Activated CD8-positive, alpha-beta memory T cell treated with anti-CD3 and anti-CD28 coated beads, Interleukin-2, amount 50 U/mL, for 4 hours (primary cell): ENCODE measurements around the gene ITIH5.

Experiments used
- DNase-seq: peaks from one replicate; pipeline ENCODE4 v3.0.0-alpha.2; 2020

The ITIH5 gene

DNA sequence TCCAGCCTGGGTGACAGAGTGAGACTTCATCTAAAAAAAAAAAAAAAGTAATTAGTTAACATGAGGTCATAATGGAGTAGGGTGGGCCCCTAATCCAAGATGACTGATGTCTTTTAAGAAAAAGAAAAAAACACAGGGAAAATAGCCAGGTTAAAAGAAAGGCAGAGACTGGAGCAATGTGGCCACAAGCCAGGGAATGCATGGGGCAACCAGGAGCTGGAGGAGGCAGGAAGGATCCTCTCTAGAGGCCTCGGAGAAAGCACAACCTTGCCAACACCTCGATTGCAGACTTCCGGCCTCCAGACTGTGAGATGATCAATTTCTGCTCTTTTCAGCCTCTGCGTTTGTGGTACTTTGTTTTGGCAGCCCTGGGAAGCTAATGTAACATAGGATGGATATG lies 121.5 kb downstream of the ITIH5 start:
- DNase-seq: no peak

DNA sequence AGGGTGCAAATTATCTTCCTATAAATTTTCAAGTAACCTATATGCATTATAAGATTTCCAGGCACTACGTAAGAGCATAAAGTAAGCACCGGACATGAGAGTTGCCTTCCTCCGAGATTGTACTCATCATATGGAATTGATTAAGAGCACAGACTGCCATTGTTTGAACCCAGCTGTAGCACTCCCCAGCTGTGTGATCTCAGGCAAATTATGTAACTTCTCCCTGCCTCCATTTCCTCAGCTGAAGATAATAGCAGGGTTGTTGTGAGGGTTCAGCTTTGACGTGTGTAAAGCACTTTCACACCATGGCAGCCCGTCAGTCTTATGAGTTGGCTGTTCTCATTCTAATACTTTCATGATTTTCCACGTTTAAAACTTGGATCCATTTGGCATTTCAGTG lies 122.6 kb downstream of the ITIH5 start:
- DNase-seq: no peak

DNA sequence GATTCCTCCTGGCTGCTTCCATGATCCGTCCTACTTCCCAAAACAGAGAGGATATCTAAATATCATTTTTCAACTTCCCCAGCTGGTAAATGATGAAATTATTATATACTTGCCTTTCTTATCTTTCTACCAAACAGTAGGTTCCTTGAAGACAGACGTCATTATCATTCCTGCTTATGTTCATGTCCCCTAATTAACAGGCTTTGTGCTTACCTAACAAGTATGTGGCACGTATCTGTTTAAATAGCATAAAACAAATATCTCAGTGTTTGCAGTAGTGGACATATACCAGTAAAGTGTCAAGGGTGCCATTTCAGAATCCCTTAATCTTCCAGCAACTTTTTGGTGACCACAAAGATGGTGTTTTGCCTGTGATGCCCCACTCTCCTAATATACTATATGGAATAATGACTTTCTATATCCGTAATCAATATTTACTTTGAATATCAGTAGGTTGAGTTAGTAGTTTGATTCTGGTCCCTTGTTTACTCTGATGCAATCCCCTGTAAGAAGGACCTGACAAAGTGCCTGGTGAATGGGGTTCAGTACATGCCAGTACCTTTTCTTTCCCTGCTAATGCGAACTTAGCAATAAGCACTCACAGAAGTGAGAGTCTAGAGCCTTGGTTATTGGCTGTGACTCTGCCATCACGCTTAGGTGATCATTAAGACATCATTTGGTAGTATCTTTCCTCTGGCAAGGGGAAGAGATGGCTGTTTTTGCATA lies 124.4 kb downstream of the ITIH5 start:
- no peak for DNase-seq

DNA sequence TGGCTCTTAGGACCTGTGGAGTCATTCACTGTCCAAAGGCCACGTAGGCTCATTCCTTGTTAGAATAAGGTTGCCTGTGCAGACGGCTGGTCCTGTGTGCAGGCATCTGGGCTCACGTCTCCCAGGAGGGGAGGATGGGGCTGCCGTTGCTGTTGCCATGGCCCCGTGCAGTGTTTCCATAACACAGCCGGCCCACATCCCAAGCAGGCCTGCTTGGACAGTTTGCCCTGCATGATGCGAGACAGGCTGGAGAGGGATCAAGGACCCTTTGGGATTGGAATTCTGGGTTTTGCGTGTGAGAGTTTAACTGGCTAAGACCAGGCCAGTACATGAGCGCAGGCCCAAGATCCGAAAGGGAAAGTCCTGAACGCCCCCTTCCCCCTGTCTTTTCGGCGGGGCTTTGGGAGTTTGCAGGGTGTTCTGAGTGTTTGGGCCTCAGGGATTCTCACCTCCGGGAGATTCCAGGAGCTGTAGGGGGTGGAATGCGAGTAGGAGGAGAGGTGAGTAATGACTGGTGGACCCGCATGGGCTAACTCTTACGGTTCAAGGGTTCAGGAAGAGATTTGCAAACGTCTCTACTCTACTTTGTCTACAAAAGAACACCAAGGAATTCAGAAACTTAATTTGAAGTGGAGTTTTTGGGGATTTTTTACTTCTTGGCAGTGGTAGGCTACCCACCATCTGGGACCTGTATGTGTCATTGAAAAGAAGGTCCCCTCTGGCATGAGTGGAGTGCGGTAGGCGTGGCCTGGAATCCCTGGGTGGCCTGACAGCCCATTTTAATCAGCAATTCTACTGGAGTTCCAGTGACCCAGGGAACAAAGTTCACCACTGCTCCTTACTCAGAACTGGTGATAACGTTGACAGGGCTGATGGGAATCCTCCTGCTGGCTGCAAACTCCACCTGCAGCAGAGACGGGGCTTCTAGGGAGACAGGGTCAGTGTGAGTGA lies 125.4 kb downstream of the ITIH5 start:
- no peak for DNase-seq

DNA sequence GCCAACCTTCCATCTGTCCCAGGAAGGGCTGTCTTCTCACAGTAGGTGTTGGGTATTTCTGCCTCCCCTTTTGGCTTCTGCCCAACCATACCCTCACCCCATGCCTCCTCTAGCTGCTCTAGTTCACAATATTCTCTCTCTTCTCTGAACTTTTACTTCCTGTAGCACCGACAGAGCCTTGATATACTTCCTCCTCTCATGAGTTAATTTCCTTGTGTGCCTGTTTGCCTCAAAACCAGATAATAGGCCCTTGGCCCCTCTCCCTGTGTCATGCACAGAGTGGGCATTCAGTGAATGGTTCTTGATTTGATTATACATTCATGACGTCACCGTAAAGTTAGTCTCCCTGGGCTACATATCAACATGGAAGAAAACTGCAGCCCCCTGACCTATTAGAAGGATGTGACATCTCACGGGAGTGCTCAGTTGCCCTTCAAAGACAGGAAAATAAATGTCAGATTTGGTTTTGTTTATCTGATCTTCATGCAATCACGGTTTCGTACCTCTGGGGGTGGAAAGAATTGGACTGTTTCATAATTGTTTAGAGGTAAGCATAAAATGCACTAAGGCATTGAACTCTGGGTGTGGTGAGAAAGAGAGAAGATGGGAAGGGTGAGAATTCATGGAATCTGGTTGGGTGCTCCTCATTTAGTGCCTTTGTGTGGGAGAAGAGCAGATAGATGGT lies 127.7 kb downstream of the ITIH5 start:
- DNase-seq: no peak

DNA sequence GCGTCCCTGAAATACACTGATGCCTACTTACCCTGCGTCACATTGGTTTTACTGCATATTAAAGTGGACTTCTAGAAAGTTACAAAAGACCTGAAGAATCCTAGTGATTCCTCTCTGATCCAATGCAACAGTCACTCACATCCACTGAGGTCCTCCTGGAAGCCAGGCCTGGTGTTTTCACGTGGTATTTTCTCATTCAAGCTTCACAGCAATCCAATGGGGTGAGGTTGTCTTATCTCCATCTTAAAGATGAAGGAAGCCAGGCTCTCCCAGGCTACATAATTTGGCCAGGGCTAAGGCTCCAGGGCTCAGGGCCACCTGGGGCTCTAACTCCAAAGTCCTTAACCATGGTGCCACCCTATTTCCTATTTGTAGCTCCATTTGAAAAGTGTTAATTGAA lies 129.6 kb downstream of the ITIH5 start:
- DNase-seq: no peak

DNA sequence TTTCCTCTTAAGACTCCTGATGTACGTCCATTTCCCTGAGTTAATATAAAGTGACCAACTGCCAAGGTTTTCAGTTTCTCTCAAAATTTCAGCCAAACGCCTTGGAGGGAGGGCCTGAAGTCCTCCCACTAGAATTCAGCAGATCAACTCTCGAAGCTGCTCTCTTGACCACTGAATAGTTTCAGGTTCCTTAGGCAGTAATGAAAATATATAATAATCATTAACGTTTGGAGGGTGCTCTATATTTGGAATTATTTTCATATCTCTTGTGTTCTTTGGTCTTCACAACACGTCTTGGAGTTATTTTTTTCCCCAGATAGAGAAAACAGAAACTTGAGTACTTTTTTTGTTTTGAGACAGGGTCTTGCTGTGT lies 132.3 kb downstream of the ITIH5 start:
- DNase-seq: no peak

DNA sequence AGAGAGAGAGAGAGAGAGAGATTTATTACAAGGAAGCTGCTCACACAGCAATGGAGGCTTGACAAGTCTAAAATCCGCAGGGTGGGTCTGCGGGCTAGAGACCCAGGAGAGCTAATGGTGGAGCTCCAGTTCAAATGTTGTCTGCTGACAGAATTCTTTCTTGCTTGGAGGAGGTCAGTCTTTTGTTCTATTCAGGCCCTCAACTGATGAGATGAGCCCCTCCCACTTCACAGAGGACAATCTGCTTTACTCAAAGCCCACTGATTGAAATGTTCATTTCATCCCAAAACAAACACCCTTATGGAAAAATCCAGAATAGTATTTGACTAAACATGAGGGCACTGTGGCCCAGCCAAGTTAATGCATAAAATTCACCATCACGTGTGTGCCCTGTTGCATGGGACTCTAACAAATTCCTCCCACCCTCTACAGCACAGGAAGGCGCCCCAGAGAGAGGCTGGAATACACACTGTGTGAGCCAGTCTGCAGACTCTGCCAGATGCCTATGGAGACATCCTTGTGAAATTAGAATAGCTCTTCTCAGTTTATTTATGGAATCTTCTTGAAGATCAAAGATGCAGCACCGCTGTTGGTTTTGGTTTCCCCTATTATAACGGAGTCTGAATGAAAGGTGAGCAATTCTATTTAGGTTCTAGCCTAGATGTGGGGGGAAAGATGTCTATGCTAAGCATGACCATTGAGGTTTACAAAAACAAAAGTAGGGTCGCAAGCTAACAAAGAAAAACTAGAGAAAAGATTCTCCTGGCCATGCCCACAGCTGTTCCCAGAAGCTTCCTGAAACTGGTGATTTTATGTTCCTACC lies 132.9 kb downstream of the ITIH5 start:
- no peak for DNase-seq

DNA sequence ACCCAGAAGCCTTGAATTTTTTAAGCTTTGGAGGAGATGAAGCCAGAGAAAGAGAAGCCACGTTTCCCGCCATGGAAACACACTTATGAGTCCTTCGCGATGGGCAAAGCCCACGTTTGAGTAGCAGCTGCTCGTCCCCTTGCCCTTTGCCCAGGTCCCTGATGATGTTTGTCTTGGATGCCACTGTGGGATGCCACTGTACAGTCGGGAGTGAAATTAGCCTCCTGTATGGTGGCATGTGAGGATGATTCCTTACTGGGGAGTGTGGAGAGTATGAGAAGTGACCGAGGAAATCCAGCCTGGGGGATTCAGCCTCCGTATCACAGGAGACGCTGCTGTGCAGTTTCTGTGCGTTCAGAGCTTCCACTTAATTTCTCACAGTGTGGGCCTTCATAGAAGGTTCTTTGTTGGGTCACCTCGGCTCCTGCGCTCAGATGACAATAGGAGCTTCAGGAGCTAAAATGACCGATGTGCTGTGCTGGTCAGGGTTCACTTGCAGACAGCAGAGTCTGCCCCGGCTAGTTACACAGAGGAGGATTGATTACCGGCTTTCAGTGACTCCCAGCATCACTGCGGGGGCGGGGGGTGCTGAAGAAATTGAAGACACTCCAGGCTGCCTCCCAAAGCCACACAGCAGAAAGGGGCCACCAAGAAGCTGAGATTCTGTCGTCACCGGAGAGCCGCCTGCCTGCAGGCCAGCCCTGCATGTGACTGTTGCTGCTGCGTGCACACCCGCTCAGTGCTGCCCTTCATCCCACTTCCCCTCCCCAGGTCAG lies 133.9 kb downstream of the ITIH5 start:
- DNase-seq: no peak

DNA sequence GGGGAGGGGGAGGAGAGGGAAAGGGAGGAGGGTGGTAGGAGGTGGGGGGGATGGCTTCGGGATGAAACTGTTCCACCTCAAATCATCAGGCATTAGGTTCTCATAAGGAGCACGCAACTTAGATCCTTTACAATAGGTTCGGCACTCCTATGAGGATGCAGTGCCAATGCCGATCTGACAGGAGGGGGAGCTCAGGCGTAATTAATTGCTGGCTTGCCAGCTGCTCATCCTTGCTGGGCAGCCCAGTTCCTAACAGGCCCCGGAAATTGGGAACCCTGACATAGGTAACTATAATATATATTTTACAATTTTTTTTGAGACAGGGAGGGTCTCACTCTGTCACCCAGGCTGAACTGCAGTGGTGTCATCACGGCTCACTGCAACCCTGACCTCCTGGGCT lies 137.1 kb downstream of the ITIH5 start:
- DNase-seq: no peak

DNA sequence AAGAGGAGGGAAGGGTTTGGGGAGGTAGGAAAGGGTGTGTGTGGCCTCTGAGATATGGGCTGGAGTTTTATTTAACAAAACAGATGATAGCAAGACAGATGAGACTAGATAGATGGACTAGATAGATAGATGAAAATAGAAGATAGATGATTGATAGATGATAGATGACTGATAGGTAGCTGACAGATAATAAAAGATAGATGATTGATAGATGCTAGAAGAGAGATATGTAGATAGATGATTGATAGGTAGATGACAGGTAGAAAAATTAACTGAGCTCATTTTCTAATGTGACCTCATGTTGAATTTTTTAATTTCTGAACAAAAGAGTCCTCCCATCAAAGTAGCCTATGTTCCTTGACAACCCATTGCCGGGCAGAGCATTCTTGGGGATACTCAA lies 139.3 kb downstream of the ITIH5 start:
- no peak for DNase-seq

DNA sequence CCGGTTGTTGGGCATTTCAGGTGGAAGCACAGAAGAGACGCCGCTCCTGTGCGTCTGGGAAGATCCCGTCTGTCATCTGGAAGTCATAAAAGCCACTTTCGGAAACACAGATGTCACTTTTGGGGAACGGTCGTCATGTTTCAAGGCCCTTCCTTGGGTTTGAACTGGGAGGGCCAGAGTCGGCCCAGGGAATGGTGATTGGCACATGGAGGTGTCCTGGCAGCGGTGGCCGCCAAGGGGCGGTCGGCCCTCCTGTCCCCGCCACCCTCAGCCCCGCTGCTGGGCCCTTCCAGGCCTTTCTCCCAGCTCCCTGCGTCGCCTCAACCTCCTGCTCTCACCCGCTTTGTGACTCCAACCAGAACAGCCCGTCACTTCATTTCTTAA lies 140.8 kb downstream of the ITIH5 start:
- no peak for DNase-seq

DNA sequence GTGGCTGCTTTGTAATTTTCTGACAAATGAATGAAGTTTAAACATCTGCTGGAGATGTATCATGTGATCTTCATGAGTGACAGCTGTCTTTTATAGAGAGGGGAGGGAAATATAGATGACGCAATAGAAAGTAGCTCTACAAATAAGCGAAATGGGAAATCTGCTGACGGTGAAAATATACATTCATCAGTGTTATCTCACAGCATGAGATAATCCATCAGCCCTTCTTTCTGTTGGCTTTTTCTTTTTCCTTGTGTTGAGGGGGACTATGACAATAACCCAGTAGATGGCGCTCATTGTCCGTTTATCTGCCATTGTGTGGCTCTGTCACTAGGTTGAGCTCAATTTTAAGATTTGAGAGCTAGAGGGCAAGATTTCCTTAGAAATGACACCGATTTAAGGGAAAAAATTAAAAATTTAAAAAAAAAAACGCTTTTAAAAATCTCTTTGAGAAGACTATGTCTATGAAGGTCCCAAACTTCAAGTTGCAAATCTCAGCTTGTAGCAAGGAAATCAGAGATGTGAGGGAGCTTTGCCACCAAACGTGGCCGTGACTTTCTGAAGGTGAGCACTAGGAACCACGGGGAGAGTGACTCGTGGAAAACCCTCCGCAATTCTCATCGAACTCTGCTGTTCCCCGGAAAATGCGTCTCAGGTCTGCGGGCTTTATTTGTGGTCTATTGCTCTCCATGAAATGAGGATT lies 141.3 kb downstream of the ITIH5 start:
- DNase-seq: peak; percentile 52

DNA sequence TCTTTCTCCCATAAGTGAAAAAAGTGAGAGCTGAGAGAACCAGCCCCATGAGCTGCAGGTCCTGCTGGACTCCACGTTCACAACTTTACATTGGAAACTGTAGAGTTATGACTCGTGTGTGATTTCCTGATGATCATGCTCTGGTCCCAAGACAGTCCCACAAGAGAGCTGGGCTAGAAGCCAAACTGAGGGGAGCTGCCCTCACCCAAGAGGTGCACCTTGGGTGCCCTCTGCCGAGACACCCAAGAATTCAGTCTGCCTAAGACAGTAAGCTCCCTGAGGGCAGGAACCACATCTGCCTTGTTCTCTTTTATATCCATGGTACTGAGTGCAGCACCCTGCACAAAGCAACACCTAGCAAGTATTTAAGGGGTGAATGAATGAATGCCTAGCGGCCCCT lies 143.1 kb downstream of the ITIH5 start:
- DNase-seq: no peak

DNA sequence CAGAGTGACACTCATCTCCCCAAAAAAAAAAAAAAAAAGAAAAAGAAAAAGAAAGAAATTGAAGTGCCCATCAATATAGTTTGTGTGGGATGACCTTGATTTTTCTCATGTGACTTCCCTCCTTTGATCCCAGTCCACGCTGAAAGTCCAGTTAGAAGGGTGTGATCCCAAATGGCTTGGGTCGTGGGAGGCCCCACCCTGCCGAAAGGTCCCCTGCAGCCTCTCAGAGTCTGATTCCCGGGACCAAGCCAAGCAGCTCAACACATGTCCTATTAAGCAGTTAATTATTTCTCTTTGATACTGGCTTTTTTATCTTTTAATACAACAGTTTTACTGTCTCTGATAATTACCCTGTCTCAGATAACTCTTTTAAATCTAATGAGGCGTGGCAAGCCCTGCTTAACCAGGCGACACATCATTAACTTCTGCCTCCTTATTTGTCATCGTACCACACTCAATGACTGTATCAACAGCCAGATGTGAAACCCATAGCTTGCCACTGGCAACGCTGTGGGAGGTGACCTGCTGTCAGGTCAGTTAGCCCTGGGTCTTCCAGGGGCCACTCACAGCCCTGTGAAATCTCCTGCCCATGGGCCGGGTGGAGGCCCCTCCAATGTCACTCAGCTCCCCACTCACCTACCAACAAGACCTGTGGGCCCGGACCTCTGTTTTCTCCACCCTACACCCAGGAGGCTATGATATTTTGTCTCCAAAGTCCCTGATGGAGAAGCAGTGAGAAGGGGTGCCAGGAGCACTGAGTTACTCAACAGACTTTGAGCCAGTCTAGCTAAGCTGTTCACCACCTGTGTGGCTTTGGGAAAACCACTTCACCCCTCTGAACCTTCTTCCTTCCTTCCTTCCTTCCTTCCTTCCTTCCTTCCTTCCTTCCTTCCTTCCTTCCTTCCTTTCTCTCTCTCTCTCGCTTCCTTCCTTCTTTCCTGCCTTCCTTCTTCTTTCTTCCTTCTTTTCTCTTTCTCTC lies 146.0 kb downstream of the ITIH5 start:
- DNase-seq: no peak

DNA sequence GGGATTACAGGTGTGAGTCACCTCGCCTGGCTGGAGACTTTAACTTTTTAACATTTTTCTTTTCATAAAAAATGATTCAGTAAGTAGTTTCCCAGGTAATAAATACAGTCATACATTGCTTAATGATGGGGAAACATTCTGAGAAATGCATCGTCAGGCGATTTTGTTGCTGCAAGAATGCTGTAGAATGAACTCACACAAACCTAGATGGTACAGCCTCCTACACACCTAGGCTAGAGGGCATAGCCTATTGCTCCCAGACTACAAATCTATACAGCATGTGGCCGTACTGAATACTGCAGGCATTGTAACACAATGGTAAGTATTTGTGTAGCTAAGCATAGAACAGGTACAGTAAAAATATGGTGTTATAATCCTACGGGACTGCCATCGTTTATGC lies 147.4 kb downstream of the ITIH5 start:
- no peak for DNase-seq

DNA sequence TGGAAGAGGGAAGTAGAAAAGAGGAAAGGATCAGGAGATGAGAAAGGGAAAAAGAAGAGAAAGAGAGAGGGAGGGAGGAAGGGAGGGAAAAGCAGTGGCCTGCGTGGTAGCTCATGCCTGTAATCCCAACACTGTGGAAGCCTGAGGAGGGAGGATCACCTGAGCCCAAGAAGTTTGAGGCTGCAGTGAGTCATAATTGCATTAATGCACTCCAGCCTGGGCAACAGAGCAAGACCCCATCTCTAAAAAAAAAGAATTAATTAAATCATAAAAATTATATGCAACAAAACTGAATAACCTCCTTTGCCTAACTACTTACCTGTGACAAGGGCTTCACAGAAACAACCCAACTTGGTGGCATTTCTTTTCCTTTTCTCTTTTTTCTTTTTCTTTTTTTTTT lies 148.1 kb downstream of the ITIH5 start:
- DNase-seq: no peak

DNA sequence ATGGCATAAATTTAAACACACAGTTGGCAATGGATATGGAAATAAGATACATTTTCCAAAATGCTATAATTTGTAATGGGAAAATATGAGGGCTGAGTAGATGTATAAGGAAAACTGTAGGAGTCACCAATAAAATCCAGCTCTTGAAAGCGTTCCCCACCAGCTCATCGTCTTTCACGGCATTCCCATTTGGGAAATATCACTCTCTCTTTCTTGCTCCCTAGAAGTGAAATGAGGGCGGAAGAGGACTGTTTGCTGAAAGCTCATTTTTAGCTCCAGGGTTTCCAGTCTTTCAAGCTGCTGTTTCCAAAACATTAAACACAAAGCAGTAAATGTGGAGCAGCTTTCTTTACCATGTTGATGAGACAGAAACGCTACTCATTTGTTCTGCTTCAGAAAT lies 151.3 kb downstream of the ITIH5 start:
- DNase-seq: no peak

DNA sequence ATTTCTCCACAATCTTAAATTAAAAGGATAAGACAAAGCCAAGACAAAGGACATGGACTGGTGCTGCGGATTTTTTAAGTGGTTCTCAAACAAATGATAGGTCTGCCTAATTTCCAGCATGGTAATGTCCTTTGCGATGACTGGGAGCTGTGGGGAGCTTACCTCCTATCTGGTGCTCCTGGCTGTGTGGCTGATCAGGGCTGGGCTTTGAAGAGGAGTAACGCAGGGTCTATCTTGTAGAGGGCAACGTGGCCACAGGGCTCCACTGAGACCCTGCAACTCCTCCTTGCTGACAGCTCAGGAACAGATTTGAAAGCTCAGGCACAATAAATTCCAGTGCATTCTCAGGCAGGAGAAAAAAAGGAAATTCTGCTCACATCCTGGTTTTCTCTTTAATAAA lies 152.8 kb downstream of the ITIH5 start:
- DNase-seq: no peak

DNA sequence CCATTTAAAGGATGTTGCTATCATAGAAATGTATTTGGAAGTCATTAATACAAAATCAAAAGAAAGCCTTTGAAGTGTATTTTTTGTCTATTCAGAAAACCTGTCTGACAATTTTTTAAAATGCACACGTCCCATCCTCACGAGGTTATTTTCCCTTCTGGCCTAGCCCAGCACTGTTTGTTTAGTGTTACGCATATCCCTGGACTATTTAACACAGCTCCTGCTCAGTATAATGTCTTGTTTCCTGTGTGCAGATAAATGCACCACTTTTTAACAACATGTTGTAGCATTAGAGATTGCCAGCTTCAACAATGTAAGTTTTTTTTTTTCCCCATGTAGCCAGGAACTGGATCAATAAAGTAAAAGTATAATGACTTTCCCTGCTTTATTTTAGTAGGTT lies 153.3 kb downstream of the ITIH5 start:
- DNase-seq: no peak
